ENCODE data around the gene SURF6.

GRCh38 chr9:133352635-133353340, 16.8 kb upstream of the SURF6 start:
- TF ChIP-seq POLR2AphosphoS5 (IDR thresholded peaks at IDR 0.05) (peak in 2 of 3 donors; percentile 1 to 38), CTCF (IDR thresholded peaks at IDR 0.05 in 8 of 11, conservative IDR thresholded peaks at IDR 0.05 in 3 of 11) (no peak)
